HG03469 (cell line): ENCODE results near the gene TSEN54.
"Not testable (repeated sequence)": the region's sequence is repeated elsewhere in the genome, so short reads cannot be mapped to it uniquely, and the experiment has no call there.

Source experiments
- ATAC-seq: cut with Tn5 transposase; IDR thresholded peaks from one replicate; pipeline ENCODE4 v1.9.1; 2021; ENCODE audit warnings: mild to moderate bottlenecking, moderate library complexity, moderate number of reproducible peaks; ENCODE audit not compliant: unreplicated experiment

Gene TSEN54

DNA sequence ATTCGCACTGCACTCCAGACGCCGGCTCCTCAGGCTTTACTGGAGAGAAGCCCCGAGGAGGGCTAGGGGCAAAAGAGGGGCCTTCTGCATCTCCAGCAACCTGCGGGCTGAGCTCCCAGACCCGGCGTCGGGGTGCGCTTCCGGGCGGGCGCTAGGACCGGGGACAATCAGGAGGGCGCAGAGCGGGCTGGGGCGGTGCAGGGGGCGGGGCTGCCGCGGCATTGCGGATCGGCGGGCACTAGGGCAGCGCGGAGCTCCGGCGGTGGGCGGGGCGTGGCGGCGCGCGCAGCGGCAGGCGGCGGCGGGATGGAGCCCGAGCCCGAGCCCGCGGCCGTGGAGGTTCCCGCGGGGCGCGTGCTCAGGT is at the start of gene TSEN54:
Gene TSEN54, plus strand, starts transcription at position 274 of the 364 bp plus-strand sequence. Its CDS starts 33 bp downstream, at position 307.
- no peak for ATAC-seq

DNA sequence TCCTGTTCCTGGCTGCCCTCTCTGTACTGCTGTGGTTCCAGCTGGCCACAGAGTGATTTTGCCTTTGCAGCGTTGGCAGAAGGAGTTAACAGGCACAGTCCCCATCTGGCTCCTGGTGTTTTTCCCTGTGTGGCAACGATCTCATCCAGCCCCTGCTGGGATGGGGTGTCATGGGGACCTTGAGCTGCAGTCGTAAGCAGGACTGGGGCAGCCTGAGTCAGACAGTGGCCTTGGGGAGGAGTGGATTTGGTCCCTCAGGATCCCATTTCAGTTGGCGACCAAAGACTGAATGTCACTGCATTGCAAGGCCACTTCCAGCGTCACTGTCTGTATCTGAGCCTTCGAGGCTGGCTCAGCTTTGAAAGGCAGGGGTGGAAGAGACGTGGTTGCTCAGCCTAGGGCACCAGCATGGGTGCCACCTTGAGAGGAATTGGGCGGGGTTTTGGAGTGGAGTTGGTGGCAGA is 48.0 kb upstream of the TSEN54 start:
- ATAC-seq = no peak

DNA sequence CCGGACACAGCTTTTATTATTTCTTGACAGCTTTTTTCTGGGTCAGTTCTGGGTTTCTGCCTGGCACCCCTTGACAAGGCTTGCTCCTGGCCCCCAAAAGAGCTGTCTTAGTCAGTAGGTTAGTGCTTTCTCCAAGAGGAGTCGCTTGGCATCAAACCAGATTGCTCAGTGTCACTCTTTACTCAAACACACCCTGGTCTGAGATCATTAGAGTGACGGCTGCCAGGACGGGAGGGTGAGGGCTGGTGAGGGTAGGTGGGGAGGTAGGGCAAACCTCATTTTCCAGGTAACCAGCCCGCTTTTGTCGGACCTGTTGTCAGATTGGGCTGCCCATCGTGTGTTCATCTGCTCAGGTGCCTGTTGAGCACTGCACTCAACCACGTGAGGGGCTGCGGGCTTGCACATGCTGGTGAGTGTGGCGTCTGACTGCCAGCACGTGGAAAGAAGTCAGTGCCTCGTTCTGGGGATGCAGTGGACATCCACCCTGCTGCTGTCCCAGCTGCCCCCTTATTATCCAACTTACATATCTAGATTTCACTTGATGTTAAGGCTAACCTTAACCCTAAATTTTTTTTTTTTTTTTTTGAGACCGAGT is 47.5 kb upstream of the TSEN54 start:
- ATAC-seq = no peak

DNA sequence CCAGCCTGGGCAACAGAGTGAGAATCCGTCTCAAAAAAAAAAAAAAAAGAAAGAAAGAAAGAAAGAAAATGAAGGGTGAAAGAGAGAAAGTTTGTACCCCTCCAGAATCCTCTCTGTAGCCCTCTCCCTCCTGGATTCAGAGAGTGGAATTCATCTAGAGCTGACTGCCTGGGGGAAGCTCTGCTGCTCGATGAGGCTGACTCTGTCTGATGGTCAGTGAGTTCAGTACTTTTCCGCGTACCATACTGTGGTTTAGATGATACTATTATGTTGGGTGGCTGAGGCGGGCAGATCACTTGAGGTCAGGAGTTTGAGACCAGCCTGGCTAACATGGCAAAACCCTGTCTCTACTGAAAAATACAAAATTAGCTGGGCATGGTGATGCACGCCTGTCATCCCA is 45.1 kb upstream of the TSEN54 start:
- no peak for ATAC-seq

DNA sequence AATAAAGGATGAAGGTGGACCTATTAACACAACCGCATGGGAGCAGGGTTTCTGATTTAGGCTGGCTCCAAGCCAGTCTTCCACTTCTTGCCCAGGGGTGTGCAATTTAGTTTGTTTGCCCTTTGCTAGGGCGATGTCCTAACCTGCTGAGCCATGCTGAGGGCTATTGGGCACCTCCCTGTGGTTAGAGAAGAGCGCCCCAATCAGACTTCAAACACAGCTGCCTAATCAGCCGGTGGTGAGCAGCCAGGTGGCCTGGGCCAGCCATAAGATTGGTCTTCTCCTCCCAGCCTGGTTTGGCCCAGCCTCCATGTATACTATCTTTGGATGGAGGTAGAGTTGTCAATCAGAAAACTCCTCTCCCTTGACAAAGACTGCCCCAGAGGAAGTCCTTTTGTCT is 44.2 kb upstream of the TSEN54 start:
- no peak for ATAC-seq

DNA sequence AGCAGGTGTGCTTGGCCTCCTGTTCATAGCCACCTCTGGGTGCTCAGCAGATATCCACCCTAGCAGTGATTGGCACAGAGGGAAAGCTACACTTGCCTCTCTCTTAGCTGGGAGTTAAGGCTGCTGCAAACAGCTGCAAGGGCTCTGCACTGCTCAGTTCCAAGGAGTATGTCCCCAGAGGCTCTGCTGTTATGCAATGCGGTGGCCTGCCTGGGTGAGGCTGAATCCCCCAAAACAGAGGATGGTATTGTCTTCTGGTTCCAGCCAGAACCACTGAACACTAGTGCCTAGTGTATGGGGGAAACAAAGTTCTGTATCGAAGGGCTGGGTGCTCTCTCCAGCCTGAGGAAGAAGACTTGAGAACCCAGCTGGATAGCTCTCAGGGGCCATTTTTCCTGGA is 43.1 kb upstream of the TSEN54 start:
- no peak for ATAC-seq

DNA sequence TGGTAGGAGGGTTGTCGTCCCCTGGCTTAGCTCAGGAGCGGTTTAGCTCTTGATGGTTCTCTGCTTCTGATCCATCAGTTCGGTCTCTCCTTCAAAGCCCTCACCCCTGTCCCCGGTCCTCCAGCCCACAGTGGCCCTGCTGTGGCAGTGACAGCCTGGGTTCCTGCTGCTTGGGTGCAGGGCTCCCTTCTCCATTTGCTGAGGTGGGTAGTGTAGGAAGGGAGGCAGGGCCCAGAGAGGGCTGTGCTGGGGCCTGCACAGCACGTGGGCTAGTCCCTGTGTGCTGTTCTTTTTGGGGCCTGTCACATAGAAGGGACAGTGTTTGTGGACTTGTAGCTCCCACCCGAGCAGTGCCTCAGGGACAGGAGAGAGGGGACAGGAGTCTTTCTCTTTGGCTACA is 41.6 kb upstream of the TSEN54 start:
- no peak for ATAC-seq

DNA sequence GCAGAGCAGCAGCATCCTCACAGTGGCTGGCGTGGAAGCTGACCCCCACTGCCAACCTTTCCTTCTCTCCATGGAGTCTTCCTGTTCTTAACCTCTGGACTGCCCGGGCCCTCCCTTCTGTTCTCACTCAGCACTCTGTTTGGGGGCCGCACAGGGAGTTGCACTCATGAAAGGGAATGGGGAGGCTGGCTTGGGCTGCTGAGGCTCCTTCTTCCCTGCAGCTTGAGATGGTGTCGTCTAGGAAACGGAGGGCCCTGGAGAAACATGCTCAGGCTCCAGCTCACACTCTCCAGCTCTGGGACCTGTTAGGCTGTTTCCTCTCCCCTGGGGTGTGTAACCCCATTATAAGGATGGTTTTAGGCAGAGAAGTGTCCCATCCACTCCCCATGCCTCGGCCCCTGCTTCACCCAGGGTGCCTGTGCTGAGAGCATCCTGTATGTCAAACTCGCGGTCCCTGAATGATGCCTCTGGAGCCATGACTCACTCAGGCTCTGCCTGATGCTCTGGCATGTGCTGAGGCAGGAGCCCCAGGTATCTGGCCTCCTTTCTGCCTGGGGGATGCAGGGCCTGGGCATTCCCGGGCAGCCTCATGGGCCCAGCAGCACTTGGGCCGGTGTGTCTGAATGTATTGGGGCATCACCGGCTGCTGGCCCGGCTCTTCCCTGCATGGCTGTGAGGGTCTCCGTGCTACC is 41.0 kb upstream of the TSEN54 start:
- no peak for ATAC-seq

DNA sequence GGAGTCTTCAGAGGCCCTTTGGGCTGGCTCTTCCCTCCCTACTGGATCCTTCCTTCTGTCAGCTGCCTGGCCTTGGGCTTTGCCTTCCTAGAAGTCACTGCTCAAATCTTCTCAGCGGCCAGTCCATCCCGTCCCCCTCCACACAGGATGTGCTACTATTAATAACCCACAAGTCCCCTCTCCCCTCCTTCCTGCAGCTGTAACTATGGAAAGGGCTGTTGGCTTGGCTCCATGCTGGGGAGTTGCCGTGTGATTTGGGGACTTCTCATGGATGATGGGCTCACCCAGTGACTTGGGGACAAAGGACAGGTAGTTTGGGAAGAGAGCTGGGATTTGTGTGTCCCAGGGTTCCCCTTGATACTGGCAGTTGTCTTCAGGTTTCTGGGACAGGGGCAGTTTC is 40.5 kb upstream of the TSEN54 start:
- ATAC-seq = no peak

DNA sequence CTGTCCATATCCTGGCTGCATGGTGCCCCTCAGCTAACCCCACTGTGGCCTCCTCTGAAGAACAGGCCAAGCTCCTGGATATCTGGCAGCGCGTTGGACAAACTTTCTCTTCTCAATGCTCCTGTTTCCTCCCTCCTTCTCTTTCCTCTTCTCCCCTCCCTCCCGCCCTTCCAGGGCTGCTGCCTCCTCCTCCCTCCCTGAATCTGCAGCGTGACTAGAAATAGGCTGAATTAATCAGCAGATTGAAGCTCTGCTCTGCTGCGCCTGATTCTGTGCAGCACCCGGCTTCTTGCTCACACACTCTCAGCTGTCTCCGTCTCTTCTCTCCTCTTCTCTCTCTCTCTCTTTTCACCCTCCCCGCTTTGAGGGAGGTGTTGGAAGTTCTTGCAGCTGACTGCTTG is 40.1 kb upstream of the TSEN54 start:
- no peak for ATAC-seq

DNA sequence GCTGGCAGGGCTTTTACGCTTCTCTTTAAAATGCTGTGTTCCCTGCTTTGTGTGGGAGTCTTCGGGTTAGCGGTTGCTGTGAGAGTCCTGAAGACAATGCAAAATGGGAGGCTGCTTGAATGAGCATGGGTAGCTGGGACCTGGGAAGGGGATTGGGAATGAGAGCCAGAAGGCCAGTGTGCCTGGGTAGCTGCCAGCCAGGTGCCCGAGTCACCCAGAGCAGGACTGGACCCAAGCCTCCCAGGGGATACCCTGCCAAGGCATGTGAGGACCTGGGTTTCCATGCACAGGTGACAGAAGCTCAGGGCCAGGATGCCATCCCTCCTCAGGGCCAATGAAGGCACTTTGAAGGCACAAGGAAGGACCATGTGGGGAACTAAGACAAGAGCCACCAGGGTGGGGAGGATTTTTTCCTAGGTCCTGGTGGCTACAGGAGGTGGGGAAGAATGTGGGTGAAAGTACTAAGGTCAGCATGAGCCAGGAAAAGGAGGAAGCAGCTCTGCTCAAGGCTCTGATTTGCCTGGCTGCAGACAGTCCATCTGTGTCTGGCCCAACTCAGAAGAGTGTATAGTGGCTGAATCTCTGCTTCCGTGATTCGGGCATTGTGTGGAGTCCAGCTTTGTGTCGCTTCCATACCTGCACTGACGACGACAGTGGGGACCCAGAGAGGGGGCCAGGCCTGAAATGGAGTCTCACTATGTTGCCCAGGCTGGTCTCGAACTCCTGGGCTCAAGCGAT is 39.4 kb upstream of the TSEN54 start:
- ATAC-seq = no peak

DNA sequence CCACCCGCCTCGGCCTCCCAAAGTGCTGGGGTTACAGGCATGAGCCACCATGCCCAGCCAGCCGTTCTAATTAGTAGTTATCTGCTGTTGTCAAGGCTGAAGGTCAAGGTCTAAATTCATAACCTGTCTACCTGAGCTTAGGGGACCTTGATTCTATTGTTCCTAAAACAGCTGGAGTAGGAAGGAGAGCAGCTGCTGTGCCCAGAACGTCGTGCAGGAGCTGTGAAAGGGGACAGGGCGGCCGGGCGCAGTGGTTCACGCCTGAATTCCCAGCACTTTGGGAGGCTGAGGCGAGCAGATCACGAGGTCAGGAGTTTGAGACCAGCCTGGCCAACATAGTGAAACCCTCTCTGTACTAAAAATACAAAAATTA is 38.9 kb upstream of the TSEN54 start:
- not testable (repeated sequence) for ATAC-seq

DNA sequence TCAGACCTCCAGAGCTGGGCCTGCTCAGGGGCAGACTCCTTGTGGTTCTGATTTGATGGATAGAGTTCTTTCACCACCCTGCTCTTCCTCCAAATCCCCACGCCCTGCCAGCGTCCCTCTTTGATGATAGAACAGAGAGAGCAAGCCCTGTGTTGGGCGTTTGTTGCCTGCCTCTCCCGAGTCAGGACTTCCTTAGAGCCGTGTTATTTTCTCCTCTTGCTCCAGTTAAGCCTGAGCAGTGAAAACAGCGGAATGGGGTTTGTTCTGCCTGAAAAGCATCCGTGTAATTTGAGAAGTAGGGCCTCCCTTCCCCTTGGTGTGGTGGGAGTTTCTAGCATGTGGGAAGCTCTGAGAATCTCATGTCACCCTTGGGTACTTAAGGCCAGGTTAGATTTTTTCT is 37.8 kb upstream of the TSEN54 start:
- ATAC-seq = no peak

DNA sequence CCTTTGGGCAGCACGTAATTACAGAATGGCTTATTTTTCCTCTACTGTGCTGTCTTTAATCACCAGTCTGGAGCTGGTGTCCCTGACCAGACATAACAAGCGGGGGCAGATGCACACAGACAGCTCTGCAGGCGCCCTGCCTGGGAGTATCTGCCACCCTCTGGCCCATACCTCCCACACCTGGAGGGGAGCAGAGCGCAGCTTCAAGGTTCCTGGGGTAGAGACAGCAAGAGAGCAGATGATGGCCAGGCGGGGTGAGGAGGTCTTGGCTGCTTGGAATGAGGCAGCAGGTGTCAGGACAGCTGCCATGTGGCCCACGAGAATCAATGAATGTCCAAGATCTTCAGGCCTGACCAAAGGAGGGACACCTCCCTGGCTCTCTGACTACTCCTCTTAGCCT is 36.0 kb upstream of the TSEN54 start:
- no peak for ATAC-seq

DNA sequence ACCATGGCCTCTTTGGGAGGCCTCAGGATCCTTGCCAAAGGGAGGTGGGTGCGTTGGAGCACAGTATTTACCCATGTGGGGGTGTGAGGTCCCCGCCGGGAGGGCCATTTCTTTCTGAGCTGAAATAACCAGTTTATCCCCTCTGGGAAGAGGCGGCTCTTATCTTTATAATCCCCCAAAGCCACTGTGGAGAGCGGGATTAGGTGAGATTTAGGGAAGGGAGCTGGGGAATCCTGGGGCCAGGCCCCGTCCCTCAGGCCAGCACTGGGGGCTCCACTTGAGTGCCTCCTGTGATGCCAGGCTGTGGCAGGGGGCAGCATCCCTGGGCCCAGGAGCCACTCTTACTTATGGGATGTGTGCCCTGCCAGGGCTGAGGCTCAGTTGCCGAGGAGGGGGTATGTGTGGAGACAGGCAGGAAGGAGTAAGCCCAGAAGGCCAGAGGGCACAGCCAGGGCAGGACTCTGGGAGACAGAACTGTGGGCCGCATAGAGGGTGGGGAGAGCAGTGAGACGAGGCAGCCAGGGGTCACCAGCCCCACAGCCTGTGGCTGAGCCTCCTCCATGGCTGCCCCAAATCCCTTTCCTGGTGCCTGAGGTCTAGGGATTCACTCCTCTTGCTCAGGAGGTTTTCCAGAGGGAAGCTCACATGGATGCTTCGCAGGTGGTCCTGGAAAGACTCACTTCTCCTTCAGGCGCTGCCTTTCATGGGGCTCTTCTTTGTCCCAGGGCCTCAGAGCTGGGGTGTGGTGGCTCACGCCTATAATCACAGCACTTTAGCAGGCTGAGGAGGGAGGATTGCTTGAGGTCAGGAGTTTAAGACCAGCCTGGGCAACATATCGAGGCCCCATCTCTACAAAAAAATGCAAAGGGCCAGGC is 34.9 kb upstream of the TSEN54 start:
- ATAC-seq = no peak

DNA sequence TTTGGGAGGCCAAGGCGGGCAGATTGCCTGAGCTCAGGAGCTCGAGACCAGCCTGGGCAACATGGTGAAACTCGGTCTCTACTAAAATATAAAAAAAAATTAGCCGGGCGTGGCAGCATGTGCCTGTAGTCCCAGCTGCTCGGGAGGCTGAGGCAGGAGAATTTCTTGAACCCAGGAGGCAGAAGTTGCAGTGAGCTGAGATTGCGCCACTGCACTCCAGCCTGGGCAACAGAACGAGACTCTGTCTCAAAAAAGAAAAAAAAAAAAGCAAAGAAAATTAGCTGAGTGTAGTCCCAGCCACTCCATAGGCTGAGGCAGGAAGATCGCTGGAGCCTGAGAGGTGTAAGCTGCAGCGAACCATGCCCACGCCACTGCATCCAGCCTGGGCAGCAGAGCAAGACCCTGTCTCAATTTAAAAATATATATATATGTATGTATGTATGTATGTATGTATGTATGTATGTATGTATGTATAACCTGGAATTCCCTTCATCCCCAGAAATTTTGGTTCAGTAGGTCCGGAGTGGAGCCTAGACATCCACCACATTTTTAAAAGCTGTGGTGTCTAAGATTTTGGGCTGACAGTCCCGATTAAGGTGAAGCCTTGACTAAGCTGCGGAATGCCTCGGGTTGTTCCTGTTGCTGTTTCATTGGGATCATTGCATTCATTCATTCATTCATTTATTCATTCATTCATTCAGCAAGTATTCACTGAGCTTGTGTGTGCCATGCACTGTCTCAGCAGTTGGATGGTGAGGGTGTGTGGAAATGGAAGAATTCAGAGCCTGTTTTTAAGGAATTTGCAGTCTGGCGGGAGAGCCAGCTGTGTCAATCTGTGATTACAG is 34.0 kb upstream of the TSEN54 start:
- ATAC-seq = no peak

DNA sequence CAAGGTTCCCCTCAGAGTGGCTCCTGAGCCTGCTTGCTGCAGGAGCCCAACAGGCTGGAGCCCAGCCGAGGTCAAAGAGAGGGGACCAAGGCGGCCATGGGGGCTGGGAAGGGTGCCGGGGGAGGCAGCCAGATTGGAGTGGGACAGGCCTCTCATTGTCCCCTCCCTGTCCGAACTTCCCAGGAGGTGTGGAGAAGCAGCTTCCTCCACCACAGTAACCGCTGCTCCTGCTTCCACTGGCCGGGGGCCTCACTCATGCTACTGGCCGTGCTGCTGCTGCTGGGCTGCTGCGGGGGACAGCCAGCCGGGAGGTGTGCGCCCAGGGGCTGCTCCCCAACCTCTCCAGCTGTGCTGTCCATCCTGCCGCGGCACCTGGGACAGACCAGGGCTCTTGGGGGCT is 30.6 kb upstream of the TSEN54 start:
- ATAC-seq = no peak

DNA sequence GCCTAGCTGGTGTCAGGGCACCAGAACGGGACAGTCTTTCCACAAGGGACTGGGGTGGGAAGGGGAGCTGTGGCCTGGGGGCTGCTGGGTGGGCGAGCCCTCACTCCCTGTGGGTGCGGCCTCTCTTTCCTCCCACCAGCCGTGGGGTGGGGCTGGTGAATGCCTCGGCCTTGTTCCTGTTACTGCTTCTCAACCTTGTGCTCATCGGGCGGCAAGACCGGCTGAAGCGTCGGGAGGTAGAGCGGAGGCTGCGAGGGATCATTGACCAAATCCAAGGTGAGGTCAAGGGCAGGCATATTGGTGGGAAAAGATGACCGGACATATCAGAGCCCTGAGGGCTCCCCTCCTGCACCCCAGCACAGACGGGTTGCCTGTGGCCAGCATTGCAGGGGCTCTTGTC is 30.2 kb upstream of the TSEN54 start:
- no peak for ATAC-seq

DNA sequence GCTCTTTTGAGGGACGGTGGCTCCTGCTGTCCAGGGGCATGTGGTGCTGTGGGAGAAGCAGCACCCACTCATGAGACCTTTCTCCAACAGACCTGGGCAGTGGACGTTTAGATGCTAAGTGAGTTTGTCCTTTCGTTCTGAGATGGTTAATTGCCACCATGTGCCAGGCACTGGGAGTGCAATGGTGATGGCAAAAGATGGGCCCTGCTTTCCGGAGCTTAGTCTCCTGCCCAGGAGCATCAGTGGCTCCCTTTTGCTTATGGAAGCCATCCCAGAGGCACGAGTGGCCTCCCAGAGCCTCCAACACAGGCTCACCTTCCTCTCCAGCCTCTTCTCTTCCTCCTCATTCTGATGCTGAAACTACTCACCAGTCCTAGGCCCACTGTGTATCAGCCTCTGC is 29.4 kb upstream of the TSEN54 start:
- ATAC-seq = no peak

DNA sequence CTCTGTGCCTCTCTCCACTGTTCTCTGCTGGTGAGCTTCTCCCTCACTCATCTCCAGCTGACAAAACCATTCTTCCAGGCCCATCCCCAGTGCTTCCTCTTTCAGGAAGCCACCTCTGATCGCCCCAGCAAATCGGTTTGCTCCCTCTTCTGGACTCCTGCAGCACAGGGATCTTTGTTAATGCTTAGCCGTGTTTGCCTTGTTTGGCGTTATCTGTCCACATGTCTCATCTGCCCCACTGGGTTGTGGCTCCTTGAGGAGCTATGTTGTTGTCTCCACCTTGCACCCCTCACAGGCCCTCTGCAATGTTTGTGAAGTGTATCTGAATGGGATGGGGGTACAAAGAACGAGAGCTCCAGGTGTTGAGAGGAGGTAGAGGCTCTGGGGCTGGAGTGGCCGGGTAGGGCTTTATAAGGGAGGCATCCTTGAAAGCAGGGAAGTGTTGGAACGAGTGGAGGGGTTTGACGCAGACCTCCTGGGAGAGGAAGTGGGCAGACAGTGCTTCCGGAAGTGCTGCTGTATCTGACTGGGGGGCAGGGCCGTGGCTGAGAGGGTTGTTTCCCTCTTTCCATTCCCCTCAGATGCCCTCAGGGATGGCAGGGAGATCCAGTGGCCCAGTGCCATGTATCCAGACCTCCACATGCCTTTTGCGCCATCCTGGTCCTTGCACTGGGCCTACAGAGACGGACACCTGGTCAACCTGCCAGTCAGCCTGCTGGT is 28.8 kb upstream of the TSEN54 start:
- ATAC-seq = no peak
